Neuronal stem cell (in vitro differentiated cells): ENCODE data around the gene KRTCAP2.
A peak's percentile ranks its signal among the peaks of the same experiment; 100 is the strongest.

Source experiments
- DNase-seq: peaks from one replicate; pipeline ENCODE4 v3.0.0-alpha.2; 2013; ENCODE audit warnings: low spot score
- H2AFZ ChIP-seq: one replicate; pipeline ENCODE4 v1.6.1; 2013; ENCODE audit warnings: mild to moderate bottlenecking, low read length, inconsistent platforms
- H2AK5ac ChIP-seq: 2 replicates; pipeline ENCODE4 v1.6.1; 2013; ENCODE audit warnings: low read depth, mild to moderate bottlenecking, inconsistent platforms, low read length, moderate library complexity, mixed read lengths
- H2BK120ac ChIP-seq: 2 replicates; pipeline ENCODE4 v1.6.1; 2013; ENCODE audit warnings: low read depth, mild to moderate bottlenecking, inconsistent platforms, low read length, moderate library complexity, mixed read lengths
- H2BK12ac ChIP-seq: one replicate; pipeline ENCODE4 v1.6.1; 2013; ENCODE audit warnings: low read length, inconsistent platforms
- H2BK15ac ChIP-seq: 2 replicates; pipeline ENCODE4 v1.6.1; 2013; ENCODE audit warnings: mild to moderate bottlenecking, low read length, inconsistent platforms, mixed read lengths
- H2BK5ac ChIP-seq: one replicate; pipeline ENCODE4 v1.6.1; 2013; ENCODE audit warnings: inconsistent platforms, mild to moderate bottlenecking, low read length, moderate library complexity
- H3K14ac ChIP-seq: one replicate; pipeline ENCODE4 v1.6.1; 2013; ENCODE audit warnings: low read length, inconsistent platforms
- H3K18ac ChIP-seq: 2 replicates; pipeline ENCODE4 v1.6.1; 2013; ENCODE audit warnings: low read length, inconsistent platforms
- H3K23ac ChIP-seq: 2 replicates; pipeline ENCODE4 v1.6.1; 2013; ENCODE audit warnings: low read depth, mild to moderate bottlenecking, mixed read lengths, low read length, inconsistent platforms; ENCODE audit not compliant: poor library complexity
- H3K27ac ChIP-seq: replicated peaks from 3 replicates; pipeline ENCODE4 v1.5.1; 2013; ENCODE audit warnings: low read length, inconsistent platforms
- H3K27me3 ChIP-seq, 3 experiments: 2 replicates each; pipeline ENCODE4 v1.6.1; 2013; ENCODE audit warnings: low read length in 3 of 3, mild to moderate bottlenecking in 2 of 3, inconsistent platforms in 1 of 3, low read depth in 1 of 3, mixed read lengths in 1 of 3, moderate library complexity in 1 of 3; ENCODE audit not compliant: control insufficient read depth in 3 of 3, insufficient read depth in 3 of 3
- H3K36me3 ChIP-seq, 2 donors: replicated peaks in 1 of 2; 2 replicates each; pipeline ENCODE4 v1.6.1; 2013; ENCODE audit warnings: low read length in 2 of 2; ENCODE audit not compliant: control insufficient read depth in 2 of 2, insufficient read depth in 2 of 2
- H3K4ac ChIP-seq: 2 replicates; pipeline ENCODE4 v1.6.1; 2013; ENCODE audit warnings: inconsistent platforms, mild to moderate bottlenecking, low read length, moderate library complexity
- H3K4me1 ChIP-seq, 2 donors: 1 replicate in 1 of 2; 2 replicates in 1 of 2; pipeline ENCODE4 v1.6.1; 2013; ENCODE audit warnings: low read length in 2 of 2, low read depth in 1 of 2; ENCODE audit not compliant: control insufficient read depth in 2 of 2, insufficient read depth in 1 of 2
- H3K4me2 ChIP-seq: one replicate; pipeline ENCODE4 v1.6.1; 2013; ENCODE audit warnings: mild to moderate bottlenecking, low read length, inconsistent platforms; ENCODE audit not compliant: insufficient read depth, poor library complexity, severe bottlenecking
- H3K4me3 ChIP-seq, 2 donors: 2 replicates each; pipeline ENCODE4 v1.5.1; 2013; ENCODE audit warnings: low read length in 2 of 2, mild to moderate bottlenecking in 2 of 2, inconsistent platforms in 1 of 2, moderate library complexity in 1 of 2
- H3K79me1 ChIP-seq: one replicate; pipeline ENCODE4 v1.6.1; 2013; ENCODE audit warnings: low read depth, mild to moderate bottlenecking, inconsistent platforms, low read length, moderate library complexity
- H3K9ac ChIP-seq: one replicate; pipeline ENCODE4 v1.6.1; 2013; ENCODE audit warnings: mild to moderate bottlenecking, low read depth, low read length, inconsistent platforms; ENCODE audit not compliant: poor library complexity
- H3K9me3 ChIP-seq, 2 donors: replicated peaks in 1 of 2; 2 replicates each; pipeline versions ENCODE3 to v1.6.1; 2013; ENCODE audit warnings: low read length in 2 of 2, mild to moderate bottlenecking in 2 of 2, inconsistent platforms in 1 of 2, low read depth in 1 of 2, mixed read lengths in 1 of 2, moderate library complexity in 1 of 2; ENCODE audit not compliant: control insufficient read depth in 2 of 2, insufficient read depth in 1 of 2
- H4K8ac ChIP-seq: one replicate; pipeline ENCODE4 v1.6.1; 2013; ENCODE audit warnings: low read depth, mild to moderate bottlenecking, inconsistent platforms, low read length, moderate library complexity
- H4K91ac ChIP-seq: one replicate; pipeline ENCODE4 v1.6.1; 2013; ENCODE audit warnings: low read length, low read depth, mild to moderate bottlenecking, inconsistent platforms; ENCODE audit not compliant: poor library complexity
- WGBS, 2 donors: extraction: QIAGEN DNeasy Blood & Tissue Kit; methylation state at CpG; one replicate each; pipeline ENCODE4 v1.1.7; 2013; ENCODE audit warnings: missing lambda C conversion rate in 2 of 2, mixed read lengths in 1 of 2; ENCODE audit not compliant: insufficient read length in 2 of 2, insufficient replicate concordance in 1 of 2; ENCODE audit errors: extremely low coverage in 2 of 2; 5-methylcytosine and 5-hydroxymethylcytosine counted together

The KRTCAP2 gene

GRCh38 chr1:155131856-155132255 is 41.2 kb downstream of the KRTCAP2 start:
- H2BK12ac ChIP-seq, result no peak overlapping the region
- no peak overlapping the region for H4K8ac ChIP-seq
- no peak overlapping the region for H2BK15ac ChIP-seq
- peaks cover 31 to 37% of the 10 kb centered on the region in 2 donors for H3K4me1 ChIP-seq
- no peak overlapping the region for H3K27ac ChIP-seq
- H3K9me3 ChIP-seq, result peaks cover 0 to 2% of the 10 kb centered on the region in 2 donors
- H2AFZ ChIP-seq, result no peak overlapping the region
- H3K4me3 ChIP-seq, result no peak overlapping the region
- no peak overlapping the region for H3K4me2 ChIP-seq
- no CpG with 5 or more reads among the region's 2 CpGs for WGBS, 2 donors
- H3K14ac ChIP-seq, result no peak overlapping the region
- H2AK5ac ChIP-seq, result no peak overlapping the region
- no peak overlapping the region for H3K4ac ChIP-seq
- H3K9ac ChIP-seq, result no peak overlapping the region
- no peak overlapping the region for H4K91ac ChIP-seq
- H2BK5ac ChIP-seq, result no peak overlapping the region
- peaks cover 5 to 36% (median 31%) of the 10 kb centered on the region in 3 experiments for H3K27me3 ChIP-seq
- no peak for DNase-seq
- H3K79me1 ChIP-seq, result no peaks in the 10 kb centered on the region
- H3K18ac ChIP-seq, result no peak overlapping the region
- no peak overlapping the region for H2BK120ac ChIP-seq
- no peak overlapping the region for H3K23ac ChIP-seq
- H3K36me3 ChIP-seq, result peaks cover 0 to 5% of the 10 kb centered on the region in 2 donors

- Histone ChIP-seq H3K23ac (no peak overlapping the region), H4K8ac (no peak overlapping the region), H3K9ac (peak overlapping the region; percentile 61), H2BK5ac (no peak overlapping the region), H2BK15ac (no peak overlapping the region), H3K36me3 (peaks cover 0 to 5% of the 10 kb centered on the region in 2 donors), H4K91ac (no peak overlapping the region), H2BK120ac (no peak overlapping the region), H2AFZ (no peak overlapping the region), H2BK12ac (no peak overlapping the region), H3K4me1 (peaks cover 33 to 41% of the 10 kb centered on the region in 2 donors), H3K4me3 (peak overlapping the region in 1 of 2 donors; percentile 11), H3K4ac (no peak overlapping the region), H3K27me3 (peaks cover 5 to 41% (median 37%) of the 10 kb centered on the region in 3 experiments), H2AK5ac (no peak overlapping the region), H3K4me2 (no peak overlapping the region), H3K18ac (no peak overlapping the region), H3K27ac (no peak overlapping the region), H3K14ac (peak overlapping the region; percentile 41), H3K9me3 (peaks cover 0 to 2% of the 10 kb centered on the region in 2 donors), H3K79me1 (no peaks in the 10 kb centered on the region)
- DNase-seq, result no peak
- no CpG with 5 or more reads among the region's 8 CpGs for WGBS, 2 donors
Observed at GRCh38 chr1:155131285-155131684, 41.8 kb downstream of the KRTCAP2 start.

GRCh38 chr1:155130272-155131006 is 42.7 kb downstream of the KRTCAP2 start:
- H2AFZ ChIP-seq, result peak overlapping the region; percentile 58
- H3K27ac ChIP-seq, result no peak overlapping the region
- peaks cover 0 to 5% of the 10 kb centered on the region in 2 donors for H3K36me3 ChIP-seq
- H3K27me3 ChIP-seq, result peaks cover 10 to 50% (median 45%) of the 10 kb centered on the region in 3 experiments
- H2BK120ac ChIP-seq, result no peak overlapping the region
- peak overlapping the region; percentile 25 for H3K23ac ChIP-seq
- H3K79me1 ChIP-seq, result no peaks in the 10 kb centered on the region
- H3K14ac ChIP-seq, result no peak overlapping the region
- H2BK15ac ChIP-seq, result no peak overlapping the region
- H2BK12ac ChIP-seq, result no peak overlapping the region
- H3K4me3 ChIP-seq, result no peak overlapping the region
- H3K18ac ChIP-seq, result peak overlapping the region; percentile 74
- H2AK5ac ChIP-seq, result peak overlapping the region; percentile 95
- peaks cover 38 to 47% of the 10 kb centered on the region in 2 donors for H3K4me1 ChIP-seq
- H3K4me2 ChIP-seq, result no peak overlapping the region
- no peak overlapping the region for H3K9ac ChIP-seq
- no peak overlapping the region for H4K91ac ChIP-seq
- DNase-seq, result no peak
- H2BK5ac ChIP-seq, result no peak overlapping the region
- no peak overlapping the region for H4K8ac ChIP-seq
- no CpG with 5 or more reads among the region's 6 CpGs for WGBS, 2 donors
- peaks cover 0 to 2% of the 10 kb centered on the region in 2 donors for H3K9me3 ChIP-seq
- no peak overlapping the region for H3K4ac ChIP-seq

- Histone ChIP-seq H3K18ac (peak overlapping the region; percentile 87), H3K4me2 (no peak overlapping the region), H3K4me3 (no peak overlapping the region), H2BK5ac (no peak overlapping the region), H3K9me3 (peaks cover 0 to 2% of the 10 kb centered on the region in 2 donors), H4K8ac (no peak overlapping the region), H2AFZ (no peak overlapping the region), H2BK12ac (no peak overlapping the region), H3K4me1 (peaks cover 36 to 48% of the 10 kb centered on the region in 2 donors), H3K9ac (no peak overlapping the region), H2BK120ac (no peak overlapping the region), H3K27ac (no peak overlapping the region), H3K14ac (no peak overlapping the region), H3K4ac (no peak overlapping the region), H4K91ac (no peak overlapping the region), H3K36me3 (peaks cover 0 to 2% of the 10 kb centered on the region in 2 donors), H3K79me1 (no peaks in the 10 kb centered on the region), H3K27me3 (peaks cover 10 to 62% (median 61%) of the 10 kb centered on the region in 3 experiments), H2BK15ac (no peak overlapping the region), H3K23ac (peak overlapping the region; percentile 12), H2AK5ac (peak overlapping the region; percentile 95)
- WGBS, 2 donors, result no CpG with 5 or more reads among the region's 14 CpGs
- no peak for DNase-seq
Observed at GRCh38 chr1:155128755-155129473, 44.2 kb downstream of the KRTCAP2 start.
